GM23338 (cell line): ENCODE measurements around the gene CPSF4L. TPM values are rescaled to one million over a fixed set of nuclear protein-coding genes. Genes with fewer than 3 reads are reported as not detected.

ENCODE experiments used
- ATAC-seq: fragments of 200-7000 bp; cut with Tn5 transposase; 3 replicates; pipeline ENCODE4 v1.9.1; 2020
- DNase-seq: peaks from one replicate; pipeline ENCODE4 v3.0.0-alpha.2; 2015; ENCODE audit warnings: low spot score
- H2AFZ ChIP-seq: fragments of 200-600 bp; sonication (generic); 2 replicates; pipeline ENCODE4 v1.8.0; 2016; ENCODE audit warnings: antibody characterized with exemption, mild to moderate bottlenecking, moderate library complexity
- H3F3A ChIP-seq: fragments of 200-600 bp; sonication (generic); replicated peaks from 2 replicates; pipeline ENCODE4 v1.8.0; 2017; ENCODE audit warnings: antibody characterized with exemption, mixed run types, low read depth
- H3K27ac ChIP-seq: fragments of 200-600 bp; sonication (generic); 2 replicates; pipeline ENCODE4 v1.6.1; 2016; ENCODE audit warnings: low read depth
- H3K27me3 ChIP-seq: fragments of 200-600 bp; sonication (generic); 2 replicates; pipeline ENCODE4 v1.8.0; 2016; ENCODE audit warnings: mild to moderate bottlenecking, mixed run types, moderate library complexity; ENCODE audit not compliant: insufficient read depth
- H3K36me3 ChIP-seq: fragments of 200-600 bp; sonication (generic); 2 replicates; pipeline ENCODE4 v1.8.0; 2016; ENCODE audit warnings: mild to moderate bottlenecking; ENCODE audit not compliant: insufficient read depth
- H3K4me1 ChIP-seq: fragments of 200-600 bp; sonication (generic); 2 replicates; pipeline ENCODE4 v1.8.0; 2016; ENCODE audit warnings: mild to moderate bottlenecking, moderate library complexity; ENCODE audit not compliant: insufficient read depth
- H3K4me2 ChIP-seq: fragments of 200-600 bp; sonication (generic); 2 replicates; pipeline ENCODE4 v1.7.1; 2017; ENCODE audit warnings: mixed run types
- H3K4me3 ChIP-seq: fragments of 200-600 bp; sonication (generic); 2 replicates; pipeline ENCODE4 v1.6.1; 2016; ENCODE audit warnings: mixed run types
- H3K79me2 ChIP-seq: fragments of 200-600 bp; sonication (generic); replicated peaks from 2 replicates; pipeline ENCODE4 v1.8.0; 2017; ENCODE audit warnings: mild to moderate bottlenecking; ENCODE audit not compliant: insufficient read depth
- H3K9me2 ChIP-seq: fragments of 200-600 bp; sonication (generic); 2 replicates; pipeline ENCODE4 v1.8.0; 2017; ENCODE audit not compliant: insufficient read depth
- H4K20me1 ChIP-seq: fragments of 200-600 bp; sonication (generic); replicated peaks from 2 replicates; pipeline ENCODE4 v1.8.0; 2017; ENCODE audit warnings: mild to moderate bottlenecking; ENCODE audit not compliant: insufficient read depth
- H3K27ac Mint-ChIP-seq: 2 replicates; pipeline ENCODE4 v1.8.0; 2020; ENCODE audit warnings: inconsistent platforms, mild to moderate bottlenecking, moderate library complexity, mixed read lengths
- H3K27me3 Mint-ChIP-seq: 3 replicates; pipeline ENCODE4 v1.8.0; 2022; ENCODE audit warnings: low read depth, mild to moderate bottlenecking, moderate library complexity, mixed read lengths, inconsistent platforms; ENCODE audit not compliant: insufficient read depth, poor library complexity
- H3K36me3 Mint-ChIP-seq: 3 replicates; pipeline ENCODE4 v1.8.0; 2021; ENCODE audit warnings: low read depth, mild to moderate bottlenecking, inconsistent platforms, moderate library complexity, mixed read lengths
- H3K4me1 Mint-ChIP-seq: 3 replicates; pipeline ENCODE4 v1.8.0; 2020; ENCODE audit warnings: mild to moderate bottlenecking, inconsistent platforms, mixed read lengths
- H3K4me3 Mint-ChIP-seq: 3 replicates; pipeline ENCODE4 v1.8.0; 2021; ENCODE audit warnings: moderate library complexity, mild to moderate bottlenecking, inconsistent platforms, mixed read lengths
- H3K9me3 Mint-ChIP-seq: 3 replicates; pipeline ENCODE4 v1.8.0; 2020; ENCODE audit warnings: moderate library complexity, mild to moderate bottlenecking, inconsistent platforms, mixed read lengths
- CREB1 ChIP-seq: fragments of 250-450 bp; sonication (Bioruptor Pico); IDR thresholded peaks from 2 replicates; pipeline ENCODE4 v1.5.0; 2020; ENCODE audit warnings: low read depth, mild to moderate bottlenecking, moderate library complexity
- CTCF ChIP-seq, 2 experiments: fragments of 200-600 bp in 1 of 2; sonication (generic) in 1 of 2; conservative IDR thresholded peaks; 2 replicates each; pipeline versions ENCODE4 v1.5.1 to v1.6.1; 2016 to 2017; ENCODE audit warnings: antibody characterized with exemption in 2 of 2, low read depth in 2 of 2, mild to moderate bottlenecking in 2 of 2, moderate library complexity in 1 of 2
- EZH2 ChIP-seq: fragments of 200-600 bp; sonication (generic); IDR thresholded peaks from one replicate; pipeline ENCODE4 v1.8.0; 2017; ENCODE audit warnings: antibody characterized with exemption, mild to moderate bottlenecking, low read depth; ENCODE audit not compliant: unreplicated experiment
- EZH2phosphoT487 ChIP-seq: fragments of 200-600 bp; sonication (generic); IDR thresholded peaks from one replicate; pipeline ENCODE4 v1.8.1; 2018; ENCODE audit warnings: antibody characterized with exemption; ENCODE audit not compliant: unreplicated experiment
- JUNB ChIP-seq: IDR thresholded peaks from one replicate; pipeline ENCODE4 v1.6.1; 2016; ENCODE audit warnings: antibody characterized with exemption; ENCODE audit not compliant: unreplicated experiment
- NANOG ChIP-seq: IDR thresholded peaks from 2 replicates; pipeline ENCODE4 v1.6.1; 2016; ENCODE audit warnings: antibody characterized with exemption, borderline replicate concordance
- POLR2AphosphoS5 ChIP-seq: IDR thresholded peaks from 2 replicates; pipeline ENCODE4 v1.6.1; 2016; ENCODE audit warnings: antibody characterized with exemption, low read depth
- STAT1 ChIP-seq: IDR thresholded peaks from one replicate; pipeline ENCODE4 v1.6.1; 2016; ENCODE audit warnings: antibody characterized with exemption; ENCODE audit not compliant: unreplicated experiment
- ZNF114 ChIP-seq: fragments of 250-450 bp; sonication (Bioruptor Pico); IDR thresholded peaks from 2 replicates; pipeline ENCODE4 v1.5.0; 2020; ENCODE audit warnings: mild to moderate bottlenecking, moderate library complexity
- ZNF331 ChIP-seq: fragments of 250-450 bp; sonication (Bioruptor Pico); IDR thresholded peaks from 2 replicates; pipeline ENCODE4 v1.5.0; 2020; ENCODE audit warnings: low read depth, mild to moderate bottlenecking, moderate library complexity
- polyA plus RNA-seq: library from polyadenylated mRNA; unstranded; fragments of >200 nt; fragmentation: Nextera tagmentation; extraction: Ambion mirVana; gene quantifications from 2 replicates; pipeline ENCODE4 v1.2.1, GENCODE V29; 2016
- total RNA-seq: library from RNA; depleted of rRNA; stranded (reverse); fragments of >200 nt; shearing (Covaris generic); gene quantifications from 2 replicates; pipeline ENCODE4 v1.2.3, GENCODE V29; 2014
- TF ChIP-seq, protein P1 (sequence below): fragments of 250-450 bp; sonication (Bioruptor Pico); IDR thresholded peaks from 2 replicates; pipeline ENCODE4 v1.5.0; 2020; ENCODE audit warnings: mild to moderate bottlenecking, moderate library complexity
- TF ChIP-seq, protein P2 (sequence below): IDR thresholded peaks from 2 replicates; pipeline ENCODE4 v1.6.1; 2016; ENCODE audit warnings: antibody characterized with exemption
- TF ChIP-seq, protein P3 (sequence below): IDR thresholded peaks from one replicate; pipeline ENCODE4 v1.6.1; 2018; ENCODE audit warnings: antibody characterized with exemption; ENCODE audit not compliant: unreplicated experiment

CPSF4L gene
- total and polyA plus RNA-seq, 2 experiments from 2014 or later: not detected

- Histone ChIP-seq H3K4me2 (no peak overlapping the region), H3K4me1 (no peaks in the 10 kb centered on the region), H3K27ac (no peak overlapping the region), H3K79me2 (no peaks in the 10 kb centered on the region), H2AFZ (no peak overlapping the region), H4K20me1 (peaks cover 12% of the 10 kb centered on the region), H3K36me3 (peaks cover 56% of the 10 kb centered on the region), H3K9me2 (no peaks in the 10 kb centered on the region), H3K27me3 (no peaks in the 10 kb centered on the region), H3K4me3 (no peak overlapping the region), H3F3A (0 out of 2 replicates have a peak, but pooled peaks cover 2% of the 10 kb centered on the region)
- TF ChIP-seq, protein P1, sequence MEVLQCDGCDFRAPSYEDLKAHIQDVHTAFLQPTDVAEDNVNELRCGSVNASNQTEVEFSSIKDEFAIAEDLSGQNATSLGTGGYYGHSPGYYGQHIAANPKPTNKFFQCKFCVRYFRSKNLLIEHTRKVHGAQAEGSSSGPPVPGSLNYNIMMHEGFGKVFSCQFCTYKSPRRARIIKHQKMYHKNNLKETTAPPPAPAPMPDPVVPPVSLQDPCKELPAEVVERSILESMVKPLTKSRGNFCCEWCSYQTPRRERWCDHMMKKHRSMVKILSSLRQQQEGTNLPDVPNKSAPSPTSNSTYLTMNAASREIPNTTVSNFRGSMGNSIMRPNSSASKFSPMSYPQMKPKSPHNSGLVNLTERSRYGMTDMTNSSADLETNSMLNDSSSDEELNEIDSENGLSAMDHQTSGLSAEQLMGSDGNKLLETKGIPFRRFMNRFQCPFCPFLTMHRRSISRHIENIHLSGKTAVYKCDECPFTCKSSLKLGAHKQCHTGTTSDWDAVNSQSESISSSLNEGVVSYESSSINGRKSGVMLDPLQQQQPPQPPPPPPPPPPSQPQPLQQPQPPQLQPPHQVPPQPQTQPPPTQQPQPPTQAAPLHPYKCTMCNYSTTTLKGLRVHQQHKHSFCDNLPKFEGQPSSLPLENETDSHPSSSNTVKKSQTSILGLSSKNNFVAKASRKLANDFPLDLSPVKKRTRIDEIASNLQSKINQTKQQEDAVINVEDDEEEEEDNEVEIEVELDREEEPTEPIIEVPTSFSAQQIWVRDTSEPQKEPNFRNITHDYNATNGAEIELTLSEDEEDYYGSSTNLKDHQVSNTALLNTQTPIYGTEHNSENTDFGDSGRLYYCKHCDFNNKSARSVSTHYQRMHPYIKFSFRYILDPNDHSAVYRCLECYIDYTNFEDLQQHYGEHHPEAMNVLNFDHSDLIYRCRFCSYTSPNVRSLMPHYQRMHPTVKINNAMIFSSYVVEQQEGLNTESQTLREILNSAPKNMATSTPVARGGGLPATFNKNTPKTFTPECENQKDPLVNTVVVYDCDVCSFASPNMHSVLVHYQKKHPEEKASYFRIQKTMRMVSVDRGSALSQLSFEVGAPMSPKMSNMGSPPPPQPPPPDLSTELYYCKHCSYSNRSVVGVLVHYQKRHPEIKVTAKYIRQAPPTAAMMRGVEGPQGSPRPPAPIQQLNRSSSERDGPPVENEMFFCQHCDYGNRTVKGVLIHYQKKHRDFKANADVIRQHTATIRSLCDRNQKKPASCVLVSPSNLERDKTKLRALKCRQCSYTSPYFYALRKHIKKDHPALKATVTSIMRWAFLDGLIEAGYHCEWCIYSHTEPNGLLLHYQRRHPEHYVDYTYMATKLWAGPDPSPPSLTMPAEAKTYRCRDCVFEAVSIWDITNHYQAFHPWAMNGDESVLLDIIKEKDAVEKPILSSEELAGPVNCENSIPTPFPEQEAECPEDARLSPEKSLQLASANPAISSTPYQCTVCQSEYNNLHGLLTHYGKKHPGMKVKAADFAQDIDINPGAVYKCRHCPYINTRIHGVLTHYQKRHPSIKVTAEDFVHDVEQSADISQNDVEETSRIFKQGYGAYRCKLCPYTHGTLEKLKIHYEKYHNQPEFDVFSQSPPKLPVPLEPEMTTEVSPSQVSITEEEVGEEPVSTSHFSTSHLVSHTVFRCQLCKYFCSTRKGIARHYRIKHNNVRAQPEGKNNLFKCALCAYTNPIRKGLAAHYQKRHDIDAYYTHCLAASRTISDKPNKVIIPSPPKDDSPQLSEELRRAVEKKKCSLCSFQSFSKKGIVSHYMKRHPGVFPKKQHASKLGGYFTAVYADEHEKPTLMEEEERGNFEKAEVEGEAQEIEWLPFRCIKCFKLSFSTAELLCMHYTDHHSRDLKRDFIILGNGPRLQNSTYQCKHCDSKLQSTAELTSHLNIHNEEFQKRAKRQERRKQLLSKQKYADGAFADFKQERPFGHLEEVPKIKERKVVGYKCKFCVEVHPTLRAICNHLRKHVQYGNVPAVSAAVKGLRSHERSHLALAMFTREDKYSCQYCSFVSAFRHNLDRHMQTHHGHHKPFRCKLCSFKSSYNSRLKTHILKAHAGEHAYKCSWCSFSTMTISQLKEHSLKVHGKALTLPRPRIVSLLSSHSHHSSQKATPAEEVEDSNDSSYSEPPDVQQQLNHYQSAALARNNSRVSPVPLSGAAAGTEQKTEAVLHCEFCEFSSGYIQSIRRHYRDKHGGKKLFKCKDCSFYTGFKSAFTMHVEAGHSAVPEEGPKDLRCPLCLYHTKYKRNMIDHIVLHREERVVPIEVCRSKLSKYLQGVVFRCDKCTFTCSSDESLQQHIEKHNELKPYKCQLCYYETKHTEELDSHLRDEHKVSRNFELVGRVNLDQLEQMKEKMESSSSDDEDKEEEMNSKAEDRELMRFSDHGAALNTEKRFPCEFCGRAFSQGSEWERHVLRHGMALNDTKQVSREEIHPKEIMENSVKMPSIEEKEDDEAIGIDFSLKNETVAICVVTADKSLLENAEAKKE (CRISPR knock-in tag): no peak
- no peak for TF ChIP-seq ZNF331 (CRISPR knock-in tag)
- TF ChIP-seq, protein P2, sequence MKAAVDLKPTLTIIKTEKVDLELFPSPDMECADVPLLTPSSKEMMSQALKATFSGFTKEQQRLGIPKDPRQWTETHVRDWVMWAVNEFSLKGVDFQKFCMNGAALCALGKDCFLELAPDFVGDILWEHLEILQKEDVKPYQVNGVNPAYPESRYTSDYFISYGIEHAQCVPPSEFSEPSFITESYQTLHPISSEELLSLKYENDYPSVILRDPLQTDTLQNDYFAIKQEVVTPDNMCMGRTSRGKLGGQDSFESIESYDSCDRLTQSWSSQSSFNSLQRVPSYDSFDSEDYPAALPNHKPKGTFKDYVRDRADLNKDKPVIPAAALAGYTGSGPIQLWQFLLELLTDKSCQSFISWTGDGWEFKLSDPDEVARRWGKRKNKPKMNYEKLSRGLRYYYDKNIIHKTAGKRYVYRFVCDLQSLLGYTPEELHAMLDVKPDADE: no peak
- no peak for TF ChIP-seq EZH2phosphoT487
- no peak for TF ChIP-seq CREB1 (CRISPR knock-in tag)
- no peak for TF ChIP-seq EZH2
- TF ChIP-seq CTCF (conservative IDR thresholded peaks at IDR 0.05; ENCODE audit: low read depth in 2 of 2): no peak
- no peak for TF ChIP-seq NANOG
- TF ChIP-seq POLR2AphosphoS5: no peak
- TF ChIP-seq, protein P3, sequence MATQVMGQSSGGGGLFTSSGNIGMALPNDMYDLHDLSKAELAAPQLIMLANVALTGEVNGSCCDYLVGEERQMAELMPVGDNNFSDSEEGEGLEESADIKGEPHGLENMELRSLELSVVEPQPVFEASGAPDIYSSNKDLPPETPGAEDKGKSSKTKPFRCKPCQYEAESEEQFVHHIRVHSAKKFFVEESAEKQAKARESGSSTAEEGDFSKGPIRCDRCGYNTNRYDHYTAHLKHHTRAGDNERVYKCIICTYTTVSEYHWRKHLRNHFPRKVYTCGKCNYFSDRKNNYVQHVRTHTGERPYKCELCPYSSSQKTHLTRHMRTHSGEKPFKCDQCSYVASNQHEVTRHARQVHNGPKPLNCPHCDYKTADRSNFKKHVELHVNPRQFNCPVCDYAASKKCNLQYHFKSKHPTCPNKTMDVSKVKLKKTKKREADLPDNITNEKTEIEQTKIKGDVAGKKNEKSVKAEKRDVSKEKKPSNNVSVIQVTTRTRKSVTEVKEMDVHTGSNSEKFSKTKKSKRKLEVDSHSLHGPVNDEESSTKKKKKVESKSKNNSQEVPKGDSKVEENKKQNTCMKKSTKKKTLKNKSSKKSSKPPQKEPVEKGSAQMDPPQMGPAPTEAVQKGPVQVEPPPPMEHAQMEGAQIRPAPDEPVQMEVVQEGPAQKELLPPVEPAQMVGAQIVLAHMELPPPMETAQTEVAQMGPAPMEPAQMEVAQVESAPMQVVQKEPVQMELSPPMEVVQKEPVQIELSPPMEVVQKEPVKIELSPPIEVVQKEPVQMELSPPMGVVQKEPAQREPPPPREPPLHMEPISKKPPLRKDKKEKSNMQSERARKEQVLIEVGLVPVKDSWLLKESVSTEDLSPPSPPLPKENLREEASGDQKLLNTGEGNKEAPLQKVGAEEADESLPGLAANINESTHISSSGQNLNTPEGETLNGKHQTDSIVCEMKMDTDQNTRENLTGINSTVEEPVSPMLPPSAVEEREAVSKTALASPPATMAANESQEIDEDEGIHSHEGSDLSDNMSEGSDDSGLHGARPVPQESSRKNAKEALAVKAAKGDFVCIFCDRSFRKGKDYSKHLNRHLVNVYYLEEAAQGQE: no peak
- no peak for TF ChIP-seq JUNB
- no peak for TF ChIP-seq ZNF114 (CRISPR knock-in tag)
- TF ChIP-seq STAT1: no peak
- ATAC-seq (no peak), DNase-seq (no peak)
- H3K36me3 Mint-ChIP-seq: peaks cover 79% of the 10 kb centered on the region
- peaks cover 13% of the 10 kb centered on the region for H3K27me3 Mint-ChIP-seq
- H3K4me1 Mint-ChIP-seq: peaks cover 5% of the 10 kb centered on the region; the same call in 2 of the 3 replicates
- no peak overlapping the region for H3K27ac Mint-ChIP-seq
- H3K9me3 Mint-ChIP-seq: no peaks in the 10 kb centered on the region; the same call in 2 of the 3 replicates
- H3K4me3 Mint-ChIP-seq: no peak overlapping the region
Measured at GRCh38 chr17:73200476-73200875, 61.2 kb downstream of the CPSF4L start.
